Measurements from ENCODE around the gene KIAA1549. TPM values are rescaled to one million over a fixed set of nuclear protein-coding genes. Genes with fewer than 3 reads are reported as not detected.

Gene KIAA1549
- total and polyA plus RNA-seq, 9 of the 15 experiments (the other 6 are each of a cell fraction or from before 2014, with no cell fraction given): 0.01 to 0.29 (median 0.07) TPM

- TF ChIP-seq MNT (conservative IDR thresholded peaks at IDR 0.05) (no peak), MED1 (CRISPR knock-in tag; IDR thresholded peaks at IDR 0.05; ENCODE audit: borderline replicate concordance) (no peak), NR2C2 (CRISPR knock-in tag; IDR thresholded peaks at IDR 0.05) (no peak), NR2C2 (tag; IDR thresholded peaks at IDR 0.05) (no peak), ARID2 (IDR thresholded peaks at IDR 0.05) (peak; percentile 71; the same call in 1 of the 2 replicates), CREM (IDR thresholded peaks at IDR 0.05; ENCODE audit: low read depth) (0 out of 2 replicates have a peak, but pooled peaks have one; percentile 39), MYC (IDR thresholded peaks at IDR 0.05; ENCODE audit: low read depth, low read length) (0 out of 2 replicates have a peak, but pooled peaks have one; percentile 12), MYC (CRISPR knock-in tag; IDR thresholded peaks at IDR 0.05; ENCODE audit: borderline replicate concordance, low read depth) (no peak), RAD21 (CRISPR knock-in tag; conservative IDR thresholded peaks at IDR 0.05 in 1 of 2, IDR thresholded peaks at IDR 0.05 in 1 of 2) (peak; percentile 93 to 98), ZFX (CRISPR knock-in tag; IDR thresholded peaks at IDR 0.05) (no peak), STAT5A (IDR thresholded peaks at IDR 0.05; ENCODE audit: borderline replicate concordance, low read length) (no peak), E2F3 (CRISPR knock-in tag; IDR thresholded peaks at IDR 0.05) (no peak), ELF4 (CRISPR knock-in tag; IDR thresholded peaks at IDR 0.05) (no peak), SP1 (CRISPR knock-in tag; IDR thresholded peaks at IDR 0.05) (no peak), ZNF121 (CRISPR knock-in tag; conservative IDR thresholded peaks at IDR 0.05) (no peak), CTBP1 (IDR thresholded peaks at IDR 0.05; ENCODE audit: borderline replicate concordance) (peak; percentile 72; the same call in 1 of the 2 replicates), ZNF324 (CRISPR knock-in tag; IDR thresholded peaks at IDR 0.05) (no peak), KLF16 (IDR thresholded peaks at IDR 0.05) (no peak), IFI16 (CRISPR knock-in tag; IDR thresholded peaks at IDR 0.05) (no peak), IRF9 (tag; IDR thresholded peaks at IDR 0.05) (no peak), ZNF217 (CRISPR knock-in tag; IDR thresholded peaks at IDR 0.05) (no peak), ETS1 (conservative IDR thresholded peaks at IDR 0.05; ENCODE audit: control insufficient read depth, low read depth, low read length) (no peak), ZNF445 (CRISPR knock-in tag; IDR thresholded peaks at IDR 0.05; ENCODE audit: low read depth) (no peak), HEY1 (CRISPR knock-in tag; IDR thresholded peaks at IDR 0.05; ENCODE audit: borderline replicate concordance) (no peak), TEAD1 (CRISPR knock-in tag; IDR thresholded peaks at IDR 0.05) (no peak), ZBTB34 (CRISPR knock-in tag; IDR thresholded peaks at IDR 0.05) (no peak)
Measured at GRCh38 chr7:139016931-139017511, 35.8 kb upstream of the KIAA1549 start (continued).
